Breast epithelium (tissue), 3 donors: ENCODE data around the gene GREB1.

Experiments used
- POLR2AphosphoS5 ChIP-seq, 3 donors: sonication (generic); formaldehyde crosslinking; IDR thresholded peaks; one replicate each; pipeline ENCODE4 v1.6.1; 2017; ENCODE audit warnings: antibody characterized with exemption in 3 of 3
- TF ChIP-seq, protein P1 (sequence below), 3 donors: fragments of 450-650 bp; IDR thresholded peaks; one replicate each; pipeline ENCODE4 v1.5.1; 2016 to 2017; ENCODE audit warnings: antibody characterized with exemption in 3 of 3, mild to moderate bottlenecking in 3 of 3, moderate library complexity in 3 of 3

DNA sequence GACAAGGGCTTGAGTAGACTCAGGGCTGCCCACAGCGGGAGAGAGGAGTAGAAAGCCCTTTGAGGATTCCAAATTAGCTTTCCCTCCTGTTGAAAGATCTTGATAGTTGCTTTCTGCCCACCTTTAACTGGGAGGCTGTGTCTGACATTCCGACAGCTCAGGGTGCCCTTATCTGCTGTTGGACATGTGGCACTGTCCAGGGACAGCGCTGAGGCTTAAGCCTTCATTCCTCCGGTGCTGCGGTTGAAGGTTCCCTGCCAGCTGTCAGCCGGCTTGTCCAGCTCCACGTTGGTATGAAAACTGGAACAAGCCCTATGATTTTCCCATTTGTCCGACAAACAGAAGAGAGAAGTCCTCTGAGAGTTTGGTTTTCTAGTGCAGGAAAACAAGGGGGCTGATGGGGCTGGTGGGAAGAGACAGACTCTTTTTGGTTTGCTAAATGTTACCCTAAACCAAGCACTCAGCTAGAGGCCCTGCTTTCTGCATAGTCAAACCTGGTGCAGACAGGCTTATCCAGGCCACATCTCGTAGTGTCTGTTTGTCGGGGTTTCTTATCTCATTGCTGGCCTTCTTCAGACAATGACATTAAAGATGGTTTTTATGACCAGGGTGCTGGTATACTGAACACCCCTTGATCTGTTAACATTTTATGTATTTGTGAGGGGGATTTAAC, 24.5 kb downstream of the GREB1 start:
- TF ChIP-seq, protein P1, sequence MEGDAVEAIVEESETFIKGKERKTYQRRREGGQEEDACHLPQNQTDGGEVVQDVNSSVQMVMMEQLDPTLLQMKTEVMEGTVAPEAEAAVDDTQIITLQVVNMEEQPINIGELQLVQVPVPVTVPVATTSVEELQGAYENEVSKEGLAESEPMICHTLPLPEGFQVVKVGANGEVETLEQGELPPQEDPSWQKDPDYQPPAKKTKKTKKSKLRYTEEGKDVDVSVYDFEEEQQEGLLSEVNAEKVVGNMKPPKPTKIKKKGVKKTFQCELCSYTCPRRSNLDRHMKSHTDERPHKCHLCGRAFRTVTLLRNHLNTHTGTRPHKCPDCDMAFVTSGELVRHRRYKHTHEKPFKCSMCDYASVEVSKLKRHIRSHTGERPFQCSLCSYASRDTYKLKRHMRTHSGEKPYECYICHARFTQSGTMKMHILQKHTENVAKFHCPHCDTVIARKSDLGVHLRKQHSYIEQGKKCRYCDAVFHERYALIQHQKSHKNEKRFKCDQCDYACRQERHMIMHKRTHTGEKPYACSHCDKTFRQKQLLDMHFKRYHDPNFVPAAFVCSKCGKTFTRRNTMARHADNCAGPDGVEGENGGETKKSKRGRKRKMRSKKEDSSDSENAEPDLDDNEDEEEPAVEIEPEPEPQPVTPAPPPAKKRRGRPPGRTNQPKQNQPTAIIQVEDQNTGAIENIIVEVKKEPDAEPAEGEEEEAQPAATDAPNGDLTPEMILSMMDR (IDR thresholded peaks at IDR 0.05): no peak
- TF ChIP-seq POLR2AphosphoS5 (IDR thresholded peaks at IDR 0.05): no peak
